GM19455 (cell line): ENCODE results near the gene RPE.

ENCODE experiments used
- ATAC-seq: cut with Tn5 transposase; IDR thresholded peaks from one replicate; pipeline ENCODE4 v1.9.1; 2021; ENCODE audit not compliant: unreplicated experiment

Gene RPE

DNA sequence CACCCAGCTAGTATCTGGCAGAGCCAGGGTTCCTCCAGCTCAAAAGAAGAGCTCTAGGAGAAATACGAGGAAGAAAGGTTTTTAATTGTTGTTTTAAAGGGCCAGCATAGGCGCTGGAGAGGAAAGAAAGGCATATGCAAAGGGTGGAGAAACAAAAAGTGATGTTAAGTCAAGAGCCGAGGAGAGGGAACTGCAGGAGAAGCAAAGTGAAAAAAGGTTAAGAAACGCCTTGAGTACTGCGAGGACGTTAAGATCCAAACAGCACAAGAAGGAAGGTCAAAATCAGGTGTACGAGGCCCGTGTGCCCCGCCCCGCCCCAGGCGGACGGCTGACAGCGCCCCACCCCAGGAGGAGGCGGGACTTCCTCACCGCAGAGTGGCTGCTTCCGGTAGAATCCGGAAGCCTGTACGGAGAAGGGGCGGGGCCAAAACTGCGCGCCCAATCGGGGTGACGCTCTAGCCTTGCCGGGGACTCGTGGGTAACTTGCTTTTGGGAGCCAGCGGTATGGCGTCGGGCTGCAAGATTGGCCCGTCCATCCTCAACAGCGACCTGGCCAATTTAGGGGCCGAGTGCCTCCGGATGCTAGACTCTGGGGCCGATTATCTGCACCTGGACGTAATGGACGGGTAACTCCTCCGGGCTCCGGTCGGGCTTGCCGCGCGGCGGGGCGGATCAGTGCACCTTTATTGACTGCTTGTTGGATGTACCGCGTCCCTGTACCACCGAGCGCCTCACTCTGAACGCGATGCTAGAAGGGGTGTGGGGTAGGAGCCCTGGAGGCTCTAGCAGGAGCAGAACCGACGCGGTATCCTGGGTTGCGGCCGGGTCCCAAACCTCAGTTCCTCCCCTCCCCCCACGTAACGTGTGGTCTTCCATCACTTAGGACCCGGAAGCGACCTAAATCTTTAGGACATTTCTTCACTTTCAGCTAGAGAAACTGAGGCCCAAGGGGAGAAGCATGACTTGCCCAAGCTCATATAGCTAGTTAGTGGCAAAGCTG lies at the start of gene RPE:
RPE (plus strand) TSS at position 481 of the 1,000 bp plus-strand sequence; CDS start at position 505, 24 bp downstream.
- ATAC-seq: peak; percentile 99

DNA sequence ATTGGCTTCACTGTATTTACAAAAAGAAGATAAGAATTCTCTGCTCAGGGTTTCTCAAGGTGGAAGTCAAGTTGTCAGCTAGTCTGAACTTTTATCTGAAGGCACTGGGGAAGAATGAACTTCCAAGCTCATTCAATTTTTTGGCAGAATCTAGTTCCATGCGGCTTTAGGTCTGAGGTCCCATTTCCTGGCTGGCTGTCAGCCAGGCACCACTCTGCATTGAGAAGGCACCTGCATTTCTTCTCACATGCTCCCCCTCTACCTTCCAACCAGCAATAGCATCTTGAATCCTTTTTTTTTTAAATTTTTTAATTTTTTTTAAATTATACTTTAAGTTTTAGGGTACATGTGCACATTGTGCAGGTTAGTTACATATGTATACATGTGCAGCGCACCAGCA lies 46.2 kb upstream of the RPE start:
- ATAC-seq: no peak

DNA sequence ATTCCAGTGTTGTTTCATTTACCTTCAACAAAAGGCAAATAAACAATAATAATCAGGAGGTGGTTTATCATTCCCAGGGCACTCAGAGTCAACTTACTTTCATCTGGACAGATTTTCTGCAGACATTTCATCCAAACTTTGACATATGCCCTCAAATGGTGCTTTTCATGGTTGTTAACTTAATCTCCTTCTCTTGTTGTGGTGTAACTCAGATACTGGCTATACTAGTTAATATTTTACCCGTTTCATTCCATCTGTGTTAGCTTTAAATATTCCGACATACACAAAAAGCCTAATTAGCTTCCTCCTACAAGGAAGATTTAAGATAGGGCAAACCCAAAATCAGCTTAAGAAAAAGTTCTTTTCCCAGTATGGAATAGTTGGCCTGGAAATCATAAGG lies 44.4 kb upstream of the RPE start:
- ATAC-seq: no peak

DNA sequence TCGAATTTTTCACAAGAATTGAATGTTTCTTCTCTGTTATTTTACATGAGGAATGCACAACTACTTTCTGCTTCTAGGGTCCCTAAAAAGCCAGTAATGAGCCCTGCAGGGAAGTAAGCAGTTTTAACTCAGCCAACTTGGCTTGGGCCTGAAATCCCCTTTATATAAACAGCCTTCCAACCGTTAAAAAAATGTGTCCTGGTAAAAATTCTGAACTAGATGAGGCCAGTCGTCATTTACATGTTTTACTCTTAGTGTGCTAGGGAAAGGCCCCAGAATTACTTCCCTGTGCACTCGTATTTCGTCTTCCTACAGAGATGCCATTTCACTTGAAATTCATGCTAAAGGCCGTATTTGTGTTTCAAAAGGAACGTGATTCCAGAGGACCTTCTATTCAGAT lies 42.4 kb upstream of the RPE start:
- no peak for ATAC-seq

DNA sequence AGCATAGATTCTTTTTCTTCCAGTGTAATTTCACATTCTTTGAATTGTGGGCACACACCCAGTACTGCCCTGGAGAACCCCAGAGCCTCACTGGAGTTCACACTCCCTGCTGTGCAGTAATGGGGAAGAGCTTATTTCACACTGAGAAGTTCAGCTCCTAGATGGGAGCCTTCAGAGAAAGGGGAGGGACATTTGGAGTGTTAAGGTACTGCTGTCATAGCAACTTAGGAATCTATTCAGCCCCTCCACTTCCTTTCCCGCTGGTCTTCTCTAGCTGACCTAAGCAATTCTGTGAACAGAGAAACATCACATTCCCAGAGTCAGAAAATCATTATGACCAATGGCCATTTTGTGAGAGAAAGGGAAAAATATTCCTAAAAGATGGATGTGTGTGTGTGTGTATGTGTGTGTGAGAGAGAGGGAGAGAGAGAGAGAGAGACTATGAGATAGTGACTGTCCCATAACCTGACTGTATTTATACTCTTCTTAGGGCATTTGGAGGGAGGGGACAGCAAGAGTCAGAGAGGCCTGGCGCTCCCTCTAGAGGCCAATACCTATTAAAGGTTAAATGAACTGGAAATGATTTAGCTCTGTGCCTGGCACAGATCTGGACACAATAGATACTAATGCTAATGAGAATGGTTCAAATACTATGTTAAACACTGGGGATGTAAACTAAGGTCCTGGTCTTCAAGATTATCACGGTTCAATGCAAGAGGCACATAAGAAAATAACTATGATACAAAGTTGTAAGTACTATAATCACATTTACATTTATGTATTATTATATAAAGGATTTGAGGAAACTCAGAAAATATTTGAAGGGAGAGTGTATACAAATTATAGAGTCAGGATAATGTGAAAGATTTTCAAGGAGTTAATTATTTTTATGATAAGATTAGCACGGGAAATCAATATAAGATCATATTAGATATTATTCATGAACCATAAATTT lies 41.5 kb upstream of the RPE start:
- ATAC-seq: peak; percentile 96

DNA sequence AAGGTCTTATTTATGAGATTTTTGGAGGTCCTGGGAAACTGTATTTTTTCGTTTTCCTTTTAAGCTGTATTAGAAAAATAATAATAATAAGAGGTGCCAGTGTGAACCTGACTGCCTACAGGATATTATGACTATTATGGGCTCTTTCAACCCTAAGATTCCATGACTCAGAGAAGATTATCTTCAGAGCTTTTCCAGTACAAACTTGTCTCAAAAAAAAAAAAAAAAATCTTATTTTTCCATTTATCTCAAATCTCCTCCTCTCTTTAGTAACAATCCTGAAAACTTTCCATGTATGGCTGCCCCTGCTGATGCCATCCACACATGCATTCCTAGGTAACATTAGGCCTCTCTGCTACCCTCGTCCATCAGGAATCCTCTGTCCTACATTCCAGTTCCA lies 36.7 kb upstream of the RPE start:
- ATAC-seq: no peak

DNA sequence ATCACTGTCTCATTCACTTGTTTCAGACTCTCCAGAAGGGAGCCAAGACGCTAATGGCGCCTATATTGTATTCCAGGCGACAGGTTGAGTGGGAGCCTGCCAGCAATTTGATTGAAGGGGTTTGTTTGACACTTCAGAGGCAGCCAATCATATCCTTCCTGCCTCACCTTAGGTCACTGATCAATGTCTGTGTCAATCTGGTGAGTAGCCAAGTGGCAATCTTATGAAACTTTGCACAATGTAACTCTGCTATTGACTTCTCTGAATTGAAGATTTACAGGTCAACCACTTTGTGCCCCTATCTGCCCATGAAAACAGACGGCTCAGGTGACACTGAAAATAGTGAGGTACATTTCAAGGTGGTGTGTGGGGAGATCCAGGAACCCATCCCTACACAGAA lies 32.7 kb upstream of the RPE start:
- ATAC-seq: no peak

DNA sequence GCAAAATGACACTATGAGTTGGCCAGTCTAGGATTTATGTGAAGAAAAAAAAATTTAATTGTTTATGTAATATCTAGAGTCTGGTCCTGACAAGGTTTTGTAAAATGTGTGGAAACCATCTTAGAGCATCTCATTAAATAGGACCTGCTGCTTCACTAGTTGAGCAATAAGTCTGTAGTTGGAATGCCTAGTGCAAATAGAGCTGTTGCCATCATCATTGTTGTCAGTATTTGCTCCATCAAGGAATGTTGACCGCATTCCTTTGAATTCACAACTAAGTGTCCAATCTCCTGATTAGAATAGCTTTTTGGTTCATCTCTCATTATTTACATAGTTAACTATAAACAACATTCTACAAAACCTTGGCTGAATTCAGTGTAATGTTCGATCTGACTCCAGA lies 32.2 kb upstream of the RPE start:
- ATAC-seq: no peak

DNA sequence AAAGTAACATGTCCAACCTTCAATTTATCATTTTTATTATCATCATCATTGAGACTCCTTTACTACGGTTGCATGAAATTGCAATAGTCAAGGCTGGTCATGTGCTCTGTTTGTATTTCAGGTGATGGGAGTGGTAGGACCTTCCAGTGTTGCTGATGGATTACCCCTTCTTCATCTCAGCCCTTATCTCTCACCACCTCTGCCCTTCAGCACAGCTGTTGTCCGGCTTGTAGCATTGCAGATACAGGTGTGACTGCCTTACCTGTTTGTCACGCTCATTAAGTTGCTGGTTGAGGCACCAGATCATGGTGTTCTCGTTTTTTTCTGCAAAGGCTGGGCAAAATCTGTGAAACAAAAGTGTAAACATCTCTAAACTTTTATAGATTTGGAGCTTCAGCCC lies 31.7 kb upstream of the RPE start:
- ATAC-seq: no peak

DNA sequence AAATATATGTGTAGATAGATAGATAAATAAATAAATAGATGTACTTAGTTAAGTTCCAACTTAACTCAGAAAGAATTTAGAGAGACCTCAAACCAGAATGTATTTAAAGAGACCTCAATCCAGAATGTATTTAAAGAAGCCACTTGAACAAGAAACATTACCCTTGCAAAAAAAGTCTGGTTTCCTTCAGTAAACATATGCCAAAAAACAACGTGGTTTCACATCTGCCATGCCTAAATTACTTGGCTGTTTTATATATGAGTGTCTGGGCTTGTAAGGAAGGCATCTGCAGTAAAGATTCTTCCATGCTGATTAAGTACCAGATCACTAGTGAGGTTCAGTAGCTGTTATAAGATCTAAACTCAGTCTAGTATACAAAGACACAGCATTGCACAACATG lies 29.1 kb upstream of the RPE start:
- ATAC-seq: no peak

DNA sequence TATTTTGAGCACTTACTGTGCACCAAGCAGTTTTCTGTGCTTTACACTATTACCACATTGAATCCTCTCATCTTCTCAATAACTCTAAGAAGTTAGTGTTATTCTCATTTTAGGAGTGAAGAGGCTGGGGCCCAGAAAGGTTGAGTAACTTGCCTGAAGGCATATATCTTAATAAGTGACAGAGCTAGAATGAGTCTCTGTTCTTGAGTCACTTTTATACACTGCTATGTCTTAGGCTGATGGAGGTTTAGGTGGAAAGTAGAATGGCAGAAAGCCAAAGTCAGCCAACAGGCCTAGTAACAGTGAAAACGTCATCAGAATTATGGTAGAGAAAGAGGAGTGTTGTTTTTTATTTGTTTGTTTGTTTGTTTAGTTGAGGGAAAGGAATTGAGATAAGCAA lies 27.9 kb upstream of the RPE start:
- no peak for ATAC-seq

DNA sequence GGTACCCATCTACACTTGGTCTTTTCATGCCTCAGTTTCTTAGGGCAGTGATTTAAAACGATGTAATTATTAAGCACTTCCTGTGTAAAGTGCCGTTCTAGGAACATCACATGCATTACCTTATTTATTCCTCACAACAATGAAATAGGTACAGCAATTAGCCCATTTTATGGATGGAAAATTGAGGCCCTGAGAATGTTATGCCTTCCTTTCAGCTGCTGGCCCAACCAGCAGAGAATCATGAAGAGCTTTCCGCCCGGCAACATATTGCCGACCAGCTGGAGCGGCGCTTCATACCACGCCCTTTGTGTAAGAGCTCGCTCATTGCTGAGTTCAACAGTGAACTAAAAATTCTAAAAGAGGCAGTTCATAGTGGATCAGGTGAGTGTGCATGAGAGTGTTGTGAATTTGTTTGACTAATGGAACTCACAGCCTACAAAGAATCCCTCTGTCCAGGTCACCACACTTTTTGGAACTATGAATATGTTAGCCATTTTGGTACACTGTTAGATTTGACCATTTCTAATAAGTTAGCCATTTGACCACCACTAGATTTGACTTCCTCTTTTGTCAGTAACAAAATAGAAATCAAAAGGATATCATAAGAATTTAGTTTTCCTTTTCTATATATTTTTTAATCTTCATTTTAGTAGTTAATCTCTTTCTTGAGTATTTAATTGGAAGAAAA lies 25.6 kb upstream of the RPE start:
- ATAC-seq: no peak

DNA sequence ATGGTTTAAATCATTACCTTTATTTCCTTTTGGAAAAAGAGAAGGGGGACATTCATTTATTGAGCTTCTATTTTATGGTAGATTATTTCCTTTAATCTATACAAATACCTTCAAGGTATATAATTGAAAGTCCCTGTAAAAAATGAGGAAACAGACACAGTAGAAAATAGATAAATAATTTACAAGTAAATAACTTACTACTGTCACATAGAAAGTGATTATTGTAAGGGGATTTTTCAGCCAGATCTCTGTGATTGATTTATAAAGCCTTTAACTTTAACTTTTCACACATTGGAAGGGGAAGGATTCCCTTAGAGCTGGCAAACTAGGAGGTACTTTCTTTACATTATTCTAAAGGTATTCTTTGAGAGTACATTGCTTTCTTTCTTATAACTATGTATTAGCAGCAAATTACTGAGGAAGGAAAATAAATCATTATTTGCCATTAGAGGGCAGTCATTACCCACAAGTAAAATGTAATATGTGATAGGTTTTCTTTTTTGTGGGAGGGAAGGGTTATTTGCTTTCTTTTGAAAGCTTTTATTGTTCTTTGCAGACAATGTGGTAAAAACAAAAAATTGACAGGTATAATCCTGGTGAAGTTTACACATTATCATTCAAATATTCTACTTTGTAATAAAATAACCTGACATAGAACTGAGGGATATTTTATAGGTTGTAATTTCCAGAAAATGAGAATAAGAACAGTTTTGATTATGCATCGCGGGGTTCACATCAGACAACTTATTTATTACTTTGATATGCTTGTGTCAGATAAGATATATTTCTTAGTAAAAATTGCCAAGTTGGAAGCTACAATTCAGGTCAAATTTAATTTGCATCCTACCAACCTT lies 24.8 kb upstream of the RPE start:
- peak; percentile 47 for ATAC-seq

DNA sequence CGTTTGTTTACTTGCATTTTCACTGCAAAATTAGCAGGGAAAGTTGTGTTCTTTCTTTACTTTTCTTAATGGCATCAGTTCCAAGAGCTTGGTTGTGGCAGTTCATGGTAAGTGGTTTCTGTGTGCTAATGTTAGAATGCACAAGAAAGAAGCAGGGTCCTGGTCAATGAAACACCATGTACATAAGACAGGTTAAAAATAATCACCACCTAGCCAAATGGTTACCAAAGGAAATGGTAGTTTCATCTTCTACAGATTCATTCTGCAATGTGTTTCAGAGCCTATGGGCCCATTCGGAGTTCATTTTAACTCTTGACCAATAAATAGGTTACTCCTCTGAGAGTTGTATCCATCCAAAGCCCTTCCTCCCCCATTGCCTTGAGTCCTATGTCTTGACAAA lies 18.1 kb upstream of the RPE start:
- no peak for ATAC-seq

DNA sequence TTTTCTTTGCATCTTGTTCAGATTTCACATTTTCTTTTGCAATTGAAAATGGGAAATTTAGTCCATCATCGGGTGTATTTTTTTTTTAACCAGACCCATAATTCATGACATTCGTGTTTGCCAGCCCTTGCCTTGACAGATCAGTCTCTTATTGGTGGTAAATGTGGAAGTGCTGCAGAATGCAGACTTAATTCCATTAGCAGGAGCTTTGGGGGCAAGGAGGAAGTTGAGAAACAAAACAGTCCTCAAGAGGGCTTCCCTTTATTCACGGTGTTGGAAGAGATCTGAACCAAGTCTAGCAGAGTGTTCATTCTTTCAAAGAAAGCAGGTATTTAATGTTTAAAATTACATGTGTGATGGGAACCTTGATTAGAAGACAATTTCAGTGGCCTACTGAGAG lies 16.6 kb upstream of the RPE start:
- no peak for ATAC-seq

DNA sequence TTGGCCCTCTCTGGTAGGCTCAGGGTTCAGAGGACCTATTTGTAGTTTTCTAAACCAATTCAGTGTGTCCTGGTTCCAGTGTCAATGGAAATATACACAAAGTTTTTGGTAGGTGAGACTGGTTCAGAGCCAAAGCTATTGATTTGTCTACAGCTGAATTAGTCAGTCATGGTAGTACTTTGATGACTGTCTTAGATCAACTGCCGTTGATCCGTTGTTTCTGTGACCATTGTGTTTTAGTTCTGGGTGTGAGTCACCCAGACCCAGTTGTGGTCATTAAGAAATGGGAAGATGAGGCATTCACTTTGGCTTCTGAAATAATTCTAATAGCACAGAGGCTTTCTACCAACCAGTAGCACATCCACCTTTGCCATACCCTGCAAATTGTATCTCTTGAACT lies 16.0 kb upstream of the RPE start:
- ATAC-seq: no peak

DNA sequence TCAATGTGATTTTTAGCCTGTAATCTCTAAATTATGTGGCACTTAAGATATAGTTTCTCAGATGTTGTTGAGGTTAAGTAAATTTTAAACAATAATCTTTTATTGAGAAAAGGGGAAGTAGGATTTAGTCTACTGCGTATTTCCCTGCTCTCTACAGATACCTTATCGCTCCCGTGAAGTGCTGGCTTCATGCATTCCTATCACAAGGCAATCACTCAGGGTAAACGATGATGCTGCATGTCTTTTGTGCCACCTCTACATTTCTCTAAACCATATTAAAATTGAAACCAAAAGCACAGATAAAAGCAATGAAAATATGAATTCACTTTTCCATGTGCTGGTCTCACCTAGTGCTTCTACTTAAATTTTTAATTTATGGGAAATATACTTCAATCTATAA lies 14.4 kb upstream of the RPE start:
- no peak for ATAC-seq

DNA sequence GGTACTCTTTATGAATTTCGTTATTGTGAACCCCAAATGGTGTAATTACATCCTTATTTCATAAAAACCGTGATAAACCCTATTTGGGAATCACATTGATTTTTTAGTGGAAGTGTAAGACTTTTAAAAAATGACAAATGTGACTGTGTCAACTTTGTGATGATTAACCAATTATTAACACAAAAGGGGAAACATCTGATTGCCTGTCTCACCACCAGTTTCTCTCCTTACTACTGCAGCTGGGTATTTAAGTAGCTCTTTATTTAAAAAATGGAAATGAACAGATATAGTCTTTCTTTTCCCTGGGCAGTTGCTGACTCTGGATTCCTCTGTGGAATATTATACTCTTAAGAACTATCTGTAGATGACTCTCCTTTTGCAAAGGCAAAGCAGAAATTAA lies 11.6 kb upstream of the RPE start:
- no peak for ATAC-seq

DNA sequence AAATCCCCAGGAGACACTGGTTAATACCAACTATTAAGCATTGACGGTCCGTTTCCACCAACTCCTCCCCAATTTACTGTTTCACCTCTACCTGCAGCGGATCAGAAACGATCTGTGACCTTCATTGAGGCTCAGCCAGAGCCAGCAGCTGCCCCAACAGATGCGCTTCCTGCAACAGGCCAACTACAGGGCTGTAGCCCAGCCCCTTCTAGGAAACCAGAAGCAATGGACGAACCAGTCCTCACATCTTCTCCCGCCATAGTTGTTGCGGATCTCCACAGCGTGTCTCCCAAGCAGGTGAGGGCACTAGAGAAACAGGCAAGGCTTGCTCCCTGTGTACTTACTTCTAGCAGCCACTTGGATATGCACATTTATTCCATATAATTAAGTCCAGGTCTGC lies 8.5 kb upstream of the RPE start:
- no peak for ATAC-seq

DNA sequence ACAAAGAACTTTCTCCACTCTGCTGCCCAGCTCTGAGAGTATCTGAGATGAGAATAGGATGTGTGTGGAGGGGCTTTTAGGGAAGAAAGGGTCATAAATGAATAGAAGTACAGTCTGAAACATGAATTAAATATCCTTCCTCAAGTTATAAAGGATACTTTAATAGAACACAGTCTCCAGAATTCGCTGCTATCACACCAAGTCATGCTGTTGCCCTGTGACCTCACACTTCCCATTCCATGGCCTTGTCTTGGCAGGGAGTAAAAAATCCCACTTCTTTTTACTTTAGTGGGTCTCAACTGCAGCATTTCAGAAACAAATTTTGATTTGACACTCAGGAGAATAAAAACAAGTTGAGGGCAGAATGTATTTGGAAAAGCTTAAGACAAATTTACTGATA lies 3.8 kb upstream of the RPE start:
- ATAC-seq: no peak
